IPS DF 19.7 (cell line): ENCODE data around the gene KLHL29.
A peak's percentile ranks its signal among the peaks of the same experiment; 100 is the strongest.

Source experiments
- DNase-seq: peaks from one replicate; pipeline ENCODE4 v3.0.0-alpha.2; 2013; ENCODE audit warnings: low read depth, low spot score

The KLHL29 gene

DNA sequence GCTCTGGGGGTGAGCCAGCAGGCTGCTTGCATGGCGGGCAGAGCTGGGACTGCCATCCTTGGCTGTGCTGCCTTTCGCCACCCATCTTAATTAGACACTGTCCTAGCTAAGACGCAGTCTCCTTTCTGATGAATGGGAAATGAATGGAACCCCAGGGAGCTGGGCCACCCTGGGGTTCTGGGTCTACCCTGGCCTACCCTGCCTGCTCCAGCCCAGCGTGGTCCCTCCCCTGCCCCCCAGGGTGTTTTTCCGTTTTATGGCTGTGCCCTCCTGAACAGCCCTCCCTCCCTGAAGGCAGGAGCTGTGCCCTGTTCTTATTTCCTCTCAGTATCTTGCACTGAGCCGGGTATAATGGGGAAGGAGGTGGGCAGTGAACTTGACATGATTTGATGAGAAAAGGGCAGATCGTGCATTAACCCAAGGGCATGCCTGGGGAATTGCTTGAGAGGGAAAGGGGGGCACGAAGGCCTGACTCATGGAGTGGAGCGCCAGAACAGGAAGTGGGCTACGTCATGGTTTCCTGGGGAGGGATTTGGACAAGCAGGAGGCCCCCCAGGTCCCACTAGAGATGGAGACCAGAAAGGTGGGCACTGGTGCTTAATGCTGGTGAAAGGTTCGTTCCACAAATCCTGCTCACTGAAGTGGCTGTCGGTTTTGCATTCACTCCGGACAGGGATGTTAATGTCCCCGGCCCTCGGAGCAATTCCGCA is 165.0 kb downstream of the KLHL29 start:
- no peak for DNase-seq

- DNase-seq, result no peak
Observed at GRCh38 chr2:23550553-23550952, 165.6 kb downstream of the KLHL29 start.

- DNase-seq, result no peak
Observed at GRCh38 chr2:23551875-23552274, 166.9 kb downstream of the KLHL29 start.

DNA sequence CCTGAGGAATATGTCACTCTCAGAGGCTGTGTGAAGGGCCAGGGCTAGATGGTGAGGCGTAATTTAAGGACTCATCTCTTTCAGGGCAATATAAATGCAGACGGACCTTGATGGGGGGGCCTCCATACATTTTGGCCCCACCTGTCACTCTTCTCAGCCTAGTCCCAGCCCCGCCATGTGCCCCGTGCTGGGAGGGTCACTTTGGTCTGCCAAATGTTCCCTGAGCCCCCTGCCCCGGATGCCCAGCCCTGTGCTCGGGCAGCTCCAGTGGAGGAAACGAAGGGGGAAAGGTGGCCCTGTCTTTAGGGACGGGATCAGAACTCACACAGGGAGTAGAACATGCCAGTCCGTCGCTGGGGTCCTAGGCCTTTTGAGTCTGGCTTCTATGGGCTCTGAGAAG is 168.6 kb downstream of the KLHL29 start:
- DNase-seq, result no peak

- no peak for DNase-seq
Observed at GRCh38 chr2:23554054-23554697, 169.2 kb downstream of the KLHL29 start.

- DNase-seq, result no peak
Observed at GRCh38 chr2:23555944-23556343, 171.0 kb downstream of the KLHL29 start.

GRCh38 chr2:23556929-23557328 is 171.9 kb downstream of the KLHL29 start:
- no peak for DNase-seq

- DNase-seq, result no peak
Observed at GRCh38 chr2:23557455-23557854, 172.5 kb downstream of the KLHL29 start.

DNA sequence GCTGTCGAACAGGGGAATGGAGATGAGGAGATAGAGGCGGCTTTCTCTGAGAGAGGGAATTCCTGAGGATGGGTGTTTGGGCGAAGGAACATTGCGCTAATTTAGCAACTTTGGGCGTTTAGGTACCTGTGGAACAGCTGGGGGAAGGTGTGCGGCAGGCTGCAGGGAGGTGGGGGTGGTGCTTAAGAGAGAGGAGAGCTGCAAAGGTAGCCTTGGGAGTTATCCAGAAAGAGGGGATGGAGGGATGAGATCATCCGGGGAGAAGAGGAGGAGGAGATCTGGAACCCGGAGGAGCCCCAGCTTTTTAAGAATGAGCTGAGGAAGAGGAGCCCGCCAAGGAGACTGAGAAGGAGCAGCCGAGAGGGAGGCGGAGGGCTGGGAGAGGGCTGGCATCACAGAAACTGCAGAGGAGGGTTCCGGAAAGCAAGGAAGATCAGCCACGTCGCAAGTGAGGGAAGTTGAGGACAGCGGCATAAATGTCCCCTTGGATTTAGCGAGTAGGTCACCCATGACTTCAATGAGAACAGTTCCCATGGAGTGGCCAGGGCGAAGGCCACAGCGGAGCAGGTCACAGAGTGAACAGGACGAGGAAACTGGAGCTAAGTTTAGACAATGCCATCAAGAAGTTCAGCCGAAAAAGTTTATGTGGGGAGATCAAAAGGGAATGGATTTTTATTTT is 174.7 kb downstream of the KLHL29 start:
- DNase-seq, result no peak

DNA sequence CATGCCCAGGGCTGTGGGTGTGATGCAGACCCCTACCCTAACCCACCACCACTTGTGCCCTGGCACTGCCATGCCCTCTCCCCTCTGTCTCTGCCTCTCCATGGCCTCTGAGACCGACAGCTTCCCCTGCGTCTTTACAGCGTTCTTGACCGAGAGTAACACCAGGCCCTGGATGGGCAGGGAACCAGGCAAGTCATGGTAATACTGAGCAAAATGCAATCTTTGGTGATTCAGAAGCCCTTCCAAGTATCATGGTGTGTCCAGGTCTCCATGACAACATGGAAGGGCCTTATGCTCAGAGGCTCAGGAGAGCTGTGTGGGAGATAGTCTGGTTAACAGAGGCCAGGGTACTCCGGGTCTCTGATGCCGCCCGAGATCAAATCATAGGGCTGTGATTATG is 176.1 kb downstream of the KLHL29 start:
- DNase-seq, result no peak

DNA sequence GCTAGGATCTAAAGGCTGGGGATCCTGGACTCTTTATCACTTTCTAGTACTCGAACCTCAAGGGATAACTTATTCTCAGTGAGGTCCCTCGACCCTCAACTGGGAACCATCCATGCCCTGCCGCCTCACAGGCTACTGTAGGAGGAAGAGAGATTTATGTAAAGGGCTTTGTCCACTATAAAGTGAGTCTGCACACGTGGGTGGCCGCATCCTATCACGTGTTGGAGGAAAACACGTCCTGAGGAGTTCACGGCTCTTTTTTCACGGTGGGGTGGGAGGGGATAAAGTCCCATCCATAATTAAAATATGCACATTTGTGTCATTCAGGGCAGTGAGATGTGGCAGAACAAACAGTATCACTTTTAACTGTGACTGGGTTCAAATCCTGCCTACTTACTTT is 176.6 kb downstream of the KLHL29 start:
- no peak for DNase-seq

DNA sequence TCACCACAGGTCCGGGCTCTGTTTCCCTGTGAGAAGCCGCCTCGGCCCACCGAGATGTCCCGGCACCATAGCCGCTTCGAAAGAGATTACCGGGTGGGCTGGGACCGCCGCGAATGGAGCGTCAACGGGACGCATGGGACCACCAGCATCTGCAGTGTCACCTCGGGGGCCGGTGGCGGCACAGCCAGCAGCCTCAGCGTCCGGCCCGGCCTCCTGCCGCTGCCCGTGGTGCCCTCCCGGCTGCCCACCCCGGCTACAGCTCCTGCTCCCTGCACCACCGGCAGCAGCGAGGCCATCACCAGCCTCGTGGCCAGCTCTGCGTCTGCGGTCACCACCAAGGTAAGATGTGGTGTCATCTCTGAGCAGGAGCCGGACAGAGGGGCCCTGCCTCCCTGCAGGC is 177.2 kb downstream of the KLHL29 start:
- no peak for DNase-seq

DNA sequence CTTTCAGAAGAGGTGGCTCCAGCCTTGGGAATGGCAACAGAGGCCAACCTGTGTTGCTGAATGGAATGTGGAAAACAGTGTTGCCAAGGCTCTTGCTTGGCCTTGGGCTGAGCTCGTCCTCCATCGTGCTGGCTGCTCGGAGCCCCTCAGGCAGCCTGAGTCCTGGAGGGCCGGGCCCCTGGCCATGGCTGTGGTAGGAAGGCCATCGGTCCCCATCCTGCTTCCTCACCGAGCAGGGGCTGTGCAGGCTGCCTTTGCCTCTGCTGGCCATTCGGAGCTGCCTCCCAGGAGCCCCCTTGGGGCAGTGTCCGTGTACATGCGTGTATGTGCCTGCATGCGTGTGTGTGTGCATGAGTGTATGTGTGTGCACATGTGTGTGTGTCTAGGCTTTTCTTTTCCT is 178.2 kb downstream of the KLHL29 start:
- no peak for DNase-seq

- no peak for DNase-seq
Observed at GRCh38 chr2:23563673-23564614, 179.0 kb downstream of the KLHL29 start.

- no peak for DNase-seq
Observed at GRCh38 chr2:23564615-23564960, 179.6 kb downstream of the KLHL29 start.

DNA sequence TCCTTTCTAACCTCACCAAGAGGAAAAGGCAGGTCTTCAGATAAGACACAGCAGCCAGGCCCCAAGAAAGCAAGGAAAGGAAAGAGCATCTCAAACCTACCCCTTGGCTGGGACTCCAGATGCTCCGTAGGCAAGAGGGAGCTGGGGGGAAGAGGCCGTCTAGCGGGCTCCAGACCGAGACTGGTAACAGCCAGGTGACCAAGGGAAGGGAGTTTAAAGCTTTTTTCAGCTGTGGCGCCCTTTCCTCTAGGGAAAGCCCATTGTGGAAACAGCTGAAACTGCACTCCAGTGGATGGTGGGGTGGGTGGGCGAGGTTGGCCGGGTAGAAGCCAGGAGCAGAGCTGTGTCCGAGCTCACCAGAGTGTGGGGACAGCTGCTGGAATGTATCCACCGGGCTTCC is 180.4 kb downstream of the KLHL29 start:
- DNase-seq, result no peak

DNA sequence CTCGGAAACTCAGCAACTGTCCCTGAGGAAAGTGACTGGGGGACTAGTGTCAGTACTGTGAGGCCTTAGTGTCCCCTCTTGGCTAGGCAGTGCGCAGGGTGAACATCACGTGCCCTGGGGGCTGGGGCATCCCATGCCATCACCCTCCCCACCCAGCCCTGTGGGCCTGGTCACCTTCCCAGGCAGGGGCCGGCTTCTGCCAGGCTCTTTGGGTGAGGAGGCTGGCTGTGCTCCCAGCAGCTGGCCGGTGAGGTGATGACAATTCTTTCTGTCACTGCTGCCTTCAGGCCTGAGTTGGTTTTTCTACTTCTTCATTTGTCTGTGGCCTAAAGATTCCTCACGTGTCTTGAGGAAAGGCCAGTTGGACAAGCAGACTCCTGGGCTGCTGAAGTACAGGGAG is 180.8 kb downstream of the KLHL29 start:
- DNase-seq, result no peak

DNA sequence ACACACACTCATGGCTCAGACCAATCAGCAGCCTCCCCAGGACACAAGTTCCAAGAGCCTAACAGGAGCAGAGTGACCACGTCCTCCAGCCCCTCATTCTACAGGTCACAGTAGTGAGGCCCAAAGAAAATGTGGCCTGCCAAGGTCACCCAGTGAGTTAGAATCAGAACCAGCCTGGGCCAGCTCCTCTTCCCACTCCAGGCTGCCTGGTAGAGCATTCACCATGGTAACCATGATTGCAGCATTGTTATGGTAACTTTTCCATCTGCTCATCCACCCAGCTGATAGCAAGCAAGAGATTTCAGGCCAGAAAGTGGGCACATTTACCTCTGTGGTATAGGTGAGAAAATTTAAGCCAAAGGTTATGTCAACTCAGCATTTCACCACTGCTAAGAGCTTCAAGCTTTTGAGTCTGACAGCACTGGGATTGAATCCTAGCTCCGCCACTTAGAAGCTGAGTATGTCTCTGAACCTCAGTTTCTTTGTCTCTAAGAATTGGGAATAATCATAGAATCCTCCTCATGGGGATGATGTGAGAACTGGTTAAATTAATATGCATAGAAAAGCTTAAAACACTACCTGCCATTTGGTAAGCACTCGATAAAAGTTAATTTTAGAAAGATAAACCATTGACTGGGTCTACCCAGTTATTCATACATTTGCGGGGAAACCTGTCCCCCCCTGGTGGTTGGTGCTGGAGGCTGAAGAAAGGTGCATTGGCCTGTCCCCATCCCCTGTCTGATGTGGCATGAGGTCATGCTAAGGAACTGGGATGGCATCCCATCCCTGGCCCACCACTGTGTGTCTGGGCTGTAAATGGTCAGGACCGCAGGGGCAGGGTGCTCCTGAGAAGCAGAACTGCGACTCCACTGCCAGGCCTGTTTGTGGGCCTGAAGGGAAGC is 181.5 kb downstream of the KLHL29 start:
- peak; percentile 57 for DNase-seq

DNA sequence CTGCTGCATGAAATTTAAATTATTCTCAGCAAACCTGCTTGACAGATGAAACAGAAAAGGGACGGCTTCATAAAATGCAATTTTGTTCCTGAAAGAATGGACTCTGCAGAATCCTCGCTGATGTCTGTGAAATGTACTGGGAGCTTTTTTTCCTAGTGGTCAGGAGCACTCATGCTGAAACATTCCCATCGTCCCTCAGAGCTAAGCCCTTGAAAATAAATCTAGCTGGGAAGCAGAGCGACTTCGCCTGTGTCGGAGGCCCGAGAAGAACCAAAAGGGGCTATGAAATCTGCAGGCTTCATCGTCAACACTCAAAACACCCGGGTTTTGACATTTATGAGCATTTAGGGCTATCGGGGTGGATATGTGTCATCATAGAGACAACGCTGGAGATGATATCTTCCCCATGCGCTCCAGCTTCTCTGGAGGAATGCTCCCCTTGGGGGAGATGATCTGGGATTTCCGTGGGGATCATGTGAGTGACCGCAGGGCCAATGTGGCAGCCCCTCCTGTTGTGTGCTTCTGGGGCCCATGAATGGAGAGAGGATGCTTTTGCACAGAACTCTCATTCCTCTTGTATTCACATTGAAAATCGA is 182.3 kb downstream of the KLHL29 start:
- no peak for DNase-seq

GRCh38 chr2:23568211-23568610 is 183.2 kb downstream of the KLHL29 start:
- no peak for DNase-seq
